GM18519 (cell line): Measurements from ENCODE around the gene IGF1R.
"Not testable (repeated sequence)": the region's sequence is repeated elsewhere in the genome, so short reads cannot be mapped to it uniquely, and the experiment has no call there.

ENCODE experiments used
- ATAC-seq: cut with Tn5 transposase; IDR thresholded peaks from one replicate; pipeline ENCODE4 v1.9.1; 2021; ENCODE audit warnings: mild to moderate bottlenecking, moderate library complexity; ENCODE audit not compliant: unreplicated experiment, low FRiP score

The IGF1R gene

GRCh38 chr15:98647774-98648653 is at the start of gene IGF1R:
Gene IGF1R, plus strand, starts transcription at chr15:98648539. Its CDS starts 1,043 bp downstream, at chr15:98649582.
- peak; percentile 49 for ATAC-seq

GRCh38 chr15:98599909-98600691 is 48.2 kb upstream of the IGF1R start:
- ATAC-seq, result peak; percentile 88

GRCh38 chr15:98604983-98605382 is 43.4 kb upstream of the IGF1R start:
- ATAC-seq, result no peak

DNA sequence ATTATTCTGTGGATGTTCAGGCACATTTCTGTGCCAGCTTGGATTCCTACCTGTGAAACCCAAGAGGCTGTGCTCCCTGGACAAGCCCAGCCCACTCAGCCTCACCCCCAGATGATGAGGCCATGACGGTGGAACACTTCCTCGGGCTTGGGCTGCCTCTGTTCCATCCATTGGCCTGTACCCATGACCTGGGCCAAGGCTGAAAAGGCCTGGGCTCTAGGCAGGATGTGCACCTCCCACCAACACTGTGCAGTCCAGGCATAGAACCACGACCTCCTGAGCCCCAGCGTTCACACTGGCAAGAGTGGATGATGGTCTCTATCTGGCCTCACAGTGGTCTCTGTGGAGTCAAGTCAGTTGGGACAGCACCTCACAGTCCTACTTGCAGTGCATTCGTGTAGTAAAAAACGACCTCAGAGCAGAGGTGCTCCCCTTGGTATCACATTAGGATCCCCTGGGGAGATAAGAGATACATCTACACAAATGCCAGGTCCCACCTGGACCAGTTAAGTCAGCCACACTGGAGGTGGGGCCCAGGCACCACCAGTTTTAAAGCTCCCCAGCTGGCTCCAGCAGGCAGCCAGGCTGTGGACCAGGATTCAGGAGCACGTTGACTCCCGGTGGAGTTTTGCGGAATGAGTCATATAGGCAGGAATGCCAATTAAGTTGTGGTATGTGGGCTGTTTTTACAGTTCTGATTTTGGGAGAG is 39.0 kb upstream of the IGF1R start:
- no peak for ATAC-seq

GRCh38 chr15:98610991-98611390 is 37.3 kb upstream of the IGF1R start:
- ATAC-seq, result no peak

GRCh38 chr15:98611808-98612207 is 36.5 kb upstream of the IGF1R start:
- no peak for ATAC-seq

- ATAC-seq, result no peak
These were observed 35.7 kb upstream of the IGF1R start for GRCh38 chr15:98612490-98613110.

- ATAC-seq, result no peak
These were observed 33.7 kb upstream of the IGF1R start for GRCh38 chr15:98614681-98615080.

DNA sequence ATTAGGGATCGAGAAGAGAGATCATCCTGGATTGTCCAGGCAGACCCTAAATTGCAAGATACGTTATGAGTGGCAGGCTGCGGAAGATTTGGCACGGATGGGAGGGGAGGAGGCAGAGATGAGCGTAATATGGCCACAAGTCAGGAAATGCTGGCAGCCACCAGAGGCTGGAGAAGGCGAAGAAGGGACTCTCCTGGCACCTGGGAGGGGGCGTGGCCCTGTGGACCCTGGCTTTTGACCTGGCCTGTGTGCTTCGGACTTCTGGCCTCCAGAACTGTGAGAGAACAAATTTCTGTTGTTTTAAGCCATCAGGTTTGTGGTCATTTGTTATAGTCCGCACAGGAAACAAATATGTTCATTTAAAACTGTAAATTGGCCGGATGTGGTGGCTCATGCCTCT is 31.9 kb upstream of the IGF1R start:
- no peak for ATAC-seq

DNA sequence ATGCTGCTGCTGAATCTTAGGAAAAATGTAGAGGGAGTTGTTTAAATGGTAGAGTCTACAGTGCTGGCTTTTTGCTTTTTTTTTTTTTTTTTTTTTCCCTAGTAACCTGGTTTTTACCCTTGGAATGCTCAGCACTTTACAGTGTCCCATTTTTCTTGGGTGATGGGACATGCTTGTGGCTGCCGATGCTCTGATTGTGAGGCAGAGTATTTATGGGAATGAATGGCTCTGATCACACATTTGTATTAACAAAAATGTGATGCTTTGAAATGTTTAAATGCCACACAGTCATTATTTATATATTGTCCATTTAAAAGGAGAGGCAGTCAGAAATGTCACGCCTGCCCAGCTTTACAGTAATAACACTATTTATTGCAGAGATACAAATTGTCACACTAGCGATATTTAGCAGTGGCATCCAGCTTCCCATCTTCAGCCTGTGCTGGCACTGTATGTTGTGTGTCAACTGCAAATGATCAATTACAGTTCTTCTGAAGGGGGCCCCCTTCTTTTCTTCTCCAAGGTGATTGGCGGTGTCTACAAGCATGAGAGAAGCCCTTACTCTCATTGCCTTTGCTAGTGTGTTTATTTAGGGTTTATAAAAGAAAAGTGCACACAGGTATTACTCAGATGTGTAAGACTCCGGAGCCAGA is 30.9 kb upstream of the IGF1R start:
- no peak for ATAC-seq

DNA sequence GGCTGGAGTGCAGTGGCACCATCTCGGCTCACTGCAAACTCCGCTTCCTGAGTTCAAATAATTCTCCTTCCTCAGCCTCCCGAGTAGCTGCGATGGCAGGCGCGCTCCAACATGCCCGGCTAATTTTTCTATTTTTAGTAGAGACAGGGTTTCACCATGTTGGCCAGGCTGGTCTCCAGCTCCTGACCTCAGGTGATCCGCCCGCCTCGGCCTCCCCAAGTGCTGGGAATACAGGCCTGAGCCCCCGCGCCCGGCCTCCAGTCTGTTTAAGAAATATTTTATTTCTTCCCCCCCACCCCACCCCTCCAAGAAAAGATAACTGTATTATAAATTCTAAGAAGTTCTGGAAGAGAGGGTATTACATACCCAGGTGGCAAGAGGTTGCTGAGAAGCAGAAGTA is 29.8 kb upstream of the IGF1R start:
- not testable (repeated sequence) for ATAC-seq

- no peak for ATAC-seq
These were observed 28.3 kb upstream of the IGF1R start for GRCh38 chr15:98620020-98620419.

- no peak for ATAC-seq
These were observed 27.3 kb upstream of the IGF1R start for GRCh38 chr15:98621021-98621420.

- no peak for ATAC-seq
These were observed 22.7 kb upstream of the IGF1R start for GRCh38 chr15:98625614-98626013.

GRCh38 chr15:98626153-98626552 is 22.2 kb upstream of the IGF1R start:
- ATAC-seq, result no peak

GRCh38 chr15:98628216-98628615 is 20.1 kb upstream of the IGF1R start:
- ATAC-seq, result no peak

GRCh38 chr15:98635848-98636247 is 12.5 kb upstream of the IGF1R start:
- ATAC-seq, result no peak

- no peak for ATAC-seq
These were observed 5.2 kb upstream of the IGF1R start for GRCh38 chr15:98643115-98643514.

DNA sequence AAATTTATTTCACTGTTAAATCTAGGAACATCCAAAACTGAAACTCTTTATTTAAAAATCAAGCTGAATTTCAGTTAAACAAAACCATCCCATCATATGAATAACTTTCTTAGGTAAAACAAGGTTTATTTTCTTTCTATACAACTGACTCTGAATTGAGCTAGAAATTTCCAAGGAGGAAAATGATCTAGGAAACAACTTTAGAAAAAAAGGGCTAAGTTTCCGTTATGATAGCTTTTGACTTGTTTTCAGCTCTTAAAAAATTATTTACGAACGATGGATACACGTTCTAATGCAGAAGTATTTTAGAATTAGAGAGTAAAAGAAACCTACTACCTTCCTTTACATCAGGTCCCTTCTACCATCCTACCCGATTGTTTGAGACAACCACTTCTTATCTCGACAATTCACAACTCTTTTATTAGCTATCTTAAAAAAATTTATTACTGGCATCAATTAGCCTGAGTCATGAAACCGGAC is 1.8 kb upstream of the IGF1R start:
- no peak for ATAC-seq
